ENCODE data around the gene GPR50.

The GPR50 gene

DNA sequence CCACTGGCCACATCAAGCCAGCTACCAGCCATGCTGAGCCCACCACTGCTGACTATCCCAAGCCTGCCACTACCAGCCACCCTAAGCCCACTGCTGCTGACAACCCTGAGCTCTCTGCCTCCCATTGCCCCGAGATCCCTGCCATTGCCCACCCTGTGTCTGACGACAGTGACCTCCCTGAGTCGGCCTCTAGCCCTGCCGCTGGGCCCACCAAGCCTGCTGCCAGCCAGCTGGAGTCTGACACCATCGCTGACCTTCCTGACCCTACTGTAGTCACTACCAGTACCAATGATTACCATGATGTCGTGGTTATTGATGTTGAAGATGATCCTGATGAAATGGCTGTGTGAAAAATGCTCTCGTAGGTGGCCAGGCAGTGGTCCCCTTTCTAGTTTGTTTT, 4.7 kb downstream of the GPR50 start:
- H3K27me3 Mint-ChIP-seq (ENCODE audit: low read depth) = peaks cover 65% of the 10 kb centered on the region
- no peaks in the 10 kb centered on the region for H3K9me3 Mint-ChIP-seq
- no peak overlapping the region for H3K4me3 Mint-ChIP-seq
- no peak overlapping the region for H3K27ac Mint-ChIP-seq
- peaks cover 6% of the 10 kb centered on the region for H3K4me1 Mint-ChIP-seq (ENCODE audit: low read depth)
- H3K36me3 Mint-ChIP-seq (ENCODE audit: low read depth) = no peaks in the 10 kb centered on the region

DNA sequence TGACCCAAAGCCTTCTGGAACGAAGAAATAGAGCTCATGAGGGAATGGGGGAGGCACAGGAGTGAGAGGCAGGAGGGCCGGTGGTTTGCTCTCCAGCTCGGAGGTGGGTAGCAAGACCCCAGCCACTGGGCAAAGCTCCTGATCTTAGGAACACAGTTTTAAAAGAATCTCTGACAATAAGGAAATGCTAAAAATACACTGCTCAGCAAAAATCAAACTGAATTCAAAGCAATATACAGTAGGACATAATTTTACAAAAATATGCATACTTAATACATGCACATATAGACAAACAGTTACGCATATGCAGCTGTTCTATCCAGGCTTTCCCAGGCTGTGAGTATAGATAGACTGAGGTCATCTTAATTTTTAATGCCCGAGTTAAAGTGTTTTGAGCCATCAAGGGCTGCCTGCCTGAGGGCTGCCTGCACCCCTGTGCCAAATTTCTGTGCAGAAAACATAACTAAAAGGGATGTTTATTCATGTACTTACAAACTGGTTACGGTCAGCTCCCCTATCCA, 6.9 kb downstream of the GPR50 start:
- Mint-ChIP-seq H3K4me1 (ENCODE audit: low read depth) (peaks cover 4% of the 10 kb centered on the region), H3K36me3 (ENCODE audit: low read depth) (no peaks in the 10 kb centered on the region), H3K27ac (no peak overlapping the region), H3K9me3 (no peaks in the 10 kb centered on the region), H3K27me3 (ENCODE audit: low read depth) (peaks cover 52% of the 10 kb centered on the region), H3K4me3 (no peak overlapping the region)

DNA sequence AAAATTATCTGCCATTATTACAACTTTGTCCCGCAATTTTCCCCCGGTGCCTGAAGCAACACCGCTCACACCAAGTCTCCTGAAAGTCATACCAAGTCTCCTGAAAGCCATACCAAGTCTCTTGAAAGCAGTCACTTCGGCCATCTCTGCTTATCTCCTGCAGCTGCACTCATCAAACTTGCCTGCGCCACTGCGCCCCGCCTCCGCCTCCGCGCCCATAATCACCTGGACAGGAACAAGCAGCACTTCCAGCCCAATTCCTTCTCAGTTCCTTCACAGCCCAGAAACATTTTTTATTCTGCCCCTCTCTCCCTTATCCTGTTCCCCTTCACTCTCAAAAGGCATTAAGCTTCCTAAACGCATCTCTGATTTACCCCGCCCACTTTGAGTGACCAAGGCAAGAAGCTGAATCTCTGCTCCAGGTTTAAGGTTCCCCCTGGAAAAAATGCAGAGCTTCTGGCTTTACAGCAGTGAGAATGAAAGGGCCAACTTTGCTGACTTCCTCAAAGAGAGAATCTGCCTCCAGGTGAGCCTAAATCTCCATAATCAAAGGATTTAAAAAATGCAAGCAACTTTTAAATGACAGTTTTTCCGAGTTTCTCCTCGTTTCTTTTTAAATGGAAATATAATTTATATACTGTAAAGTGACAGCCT, 7.7 kb downstream of the GPR50 start:
- no peak overlapping the region for H3K27ac Mint-ChIP-seq
- H3K27me3 Mint-ChIP-seq (ENCODE audit: low read depth) = peaks cover 45% of the 10 kb centered on the region
- no peaks in the 10 kb centered on the region for H3K36me3 Mint-ChIP-seq (ENCODE audit: low read depth)
- no peaks in the 10 kb centered on the region for H3K9me3 Mint-ChIP-seq
- peaks cover 2% of the 10 kb centered on the region for H3K4me1 Mint-ChIP-seq (ENCODE audit: low read depth)
- no peak overlapping the region for H3K4me3 Mint-ChIP-seq

DNA sequence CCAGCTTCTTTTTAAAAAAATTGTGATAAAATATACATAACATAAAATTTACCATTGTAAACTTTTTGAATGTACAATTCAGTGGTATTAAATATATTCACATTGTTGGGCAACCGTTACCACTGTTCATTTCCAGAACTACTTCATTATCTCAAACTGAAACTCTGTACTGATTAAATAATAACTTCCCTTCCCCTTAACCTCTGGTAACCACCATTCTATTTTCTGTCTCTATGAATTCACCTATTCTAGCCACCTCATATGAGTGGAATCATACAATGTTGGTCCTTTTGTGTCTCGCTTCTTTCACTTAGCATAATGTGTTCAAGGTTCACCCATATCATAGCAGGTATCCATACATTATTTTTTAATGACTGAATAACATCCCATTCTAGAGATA, 8.3 kb downstream of the GPR50 start:
- H3K4me1 Mint-ChIP-seq (ENCODE audit: low read depth) = peaks cover 2% of the 10 kb centered on the region
- H3K27ac Mint-ChIP-seq = no peak overlapping the region
- no peak overlapping the region for H3K4me3 Mint-ChIP-seq
- peaks cover 38% of the 10 kb centered on the region for H3K27me3 Mint-ChIP-seq (ENCODE audit: low read depth)
- no peaks in the 10 kb centered on the region for H3K9me3 Mint-ChIP-seq
- no peaks in the 10 kb centered on the region for H3K36me3 Mint-ChIP-seq (ENCODE audit: low read depth)

DNA sequence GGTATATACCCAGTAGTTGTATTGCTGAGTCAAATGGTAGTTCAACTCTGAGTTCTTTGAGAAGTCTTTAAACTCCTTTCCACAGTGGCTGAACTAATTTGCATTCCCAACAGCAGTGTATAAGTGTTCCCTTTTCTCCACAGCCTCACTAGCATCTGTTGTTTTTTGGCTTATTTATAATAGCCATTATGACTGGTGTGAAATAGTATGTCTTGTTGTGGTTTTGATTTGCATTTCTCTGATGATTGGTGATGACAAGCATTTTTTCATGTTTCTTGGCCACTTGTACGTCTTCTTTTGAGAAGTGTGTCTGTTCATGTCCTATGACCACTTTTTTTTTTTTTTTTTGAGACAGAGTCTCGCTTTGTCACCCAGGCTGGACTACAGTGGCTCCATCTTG, 30.5 kb downstream of the GPR50 start:
- H3K4me3 Mint-ChIP-seq = no peak overlapping the region
- no peaks in the 10 kb centered on the region for H3K27me3 Mint-ChIP-seq (ENCODE audit: low read depth)
- H3K9me3 Mint-ChIP-seq = no peaks in the 10 kb centered on the region
- H3K27ac Mint-ChIP-seq = no peak overlapping the region
- H3K4me1 Mint-ChIP-seq (ENCODE audit: low read depth) = no peaks in the 10 kb centered on the region
- H3K36me3 Mint-ChIP-seq (ENCODE audit: low read depth) = no peaks in the 10 kb centered on the region

DNA sequence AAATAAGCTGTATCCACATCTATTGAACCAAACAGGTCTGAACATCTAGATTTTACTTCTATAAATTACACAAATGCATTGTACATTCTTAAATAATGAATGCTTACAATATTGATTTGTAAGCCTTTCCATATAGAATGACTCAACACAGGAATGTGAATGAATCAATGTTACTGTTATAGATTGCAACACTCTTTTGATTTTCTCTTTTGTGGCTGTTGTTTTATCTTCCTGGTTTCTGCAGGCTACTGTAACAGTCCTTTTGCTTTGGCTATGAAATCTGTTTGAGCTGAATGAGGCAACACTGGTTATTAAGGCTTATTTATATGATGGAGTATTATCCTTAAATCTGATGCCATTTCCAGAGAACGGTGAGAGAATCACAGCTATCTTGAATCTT, 49.5 kb downstream of the GPR50 start:
- H3K36me3 Mint-ChIP-seq (ENCODE audit: low read depth) = no peaks in the 10 kb centered on the region
- no peaks in the 10 kb centered on the region for H3K9me3 Mint-ChIP-seq
- no peaks in the 10 kb centered on the region for H3K4me1 Mint-ChIP-seq (ENCODE audit: low read depth)
- H3K27me3 Mint-ChIP-seq (ENCODE audit: low read depth) = peaks cover 32% of the 10 kb centered on the region
- no peak overlapping the region for H3K4me3 Mint-ChIP-seq
- no peak overlapping the region for H3K27ac Mint-ChIP-seq

DNA sequence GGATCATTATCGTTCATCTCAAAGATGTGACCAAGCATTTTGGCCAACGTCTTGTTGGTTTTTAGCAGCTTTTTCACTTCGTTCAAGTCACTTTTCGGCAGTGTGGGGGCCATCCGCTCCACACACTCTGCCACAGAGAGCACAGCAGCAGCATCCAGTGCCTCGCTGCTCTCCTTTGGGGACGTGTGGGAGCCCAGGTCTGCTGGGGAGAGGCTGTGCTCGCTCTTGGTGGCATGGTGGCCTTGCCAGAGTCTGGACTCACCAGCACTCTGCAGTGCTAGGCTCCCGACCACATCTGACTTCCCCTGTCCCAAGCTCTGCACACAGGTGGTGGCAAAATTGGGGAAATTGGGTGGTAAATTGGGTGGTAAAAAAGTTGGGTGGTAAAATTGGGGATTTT, 50.6 kb downstream of the GPR50 start:
- Mint-ChIP-seq H3K27me3 (ENCODE audit: low read depth) (peaks cover 32% of the 10 kb centered on the region), H3K4me3 (no peak overlapping the region), H3K36me3 (ENCODE audit: low read depth) (no peaks in the 10 kb centered on the region), H3K9me3 (no peaks in the 10 kb centered on the region), H3K4me1 (ENCODE audit: low read depth) (no peaks in the 10 kb centered on the region), H3K27ac (no peak overlapping the region)

DNA sequence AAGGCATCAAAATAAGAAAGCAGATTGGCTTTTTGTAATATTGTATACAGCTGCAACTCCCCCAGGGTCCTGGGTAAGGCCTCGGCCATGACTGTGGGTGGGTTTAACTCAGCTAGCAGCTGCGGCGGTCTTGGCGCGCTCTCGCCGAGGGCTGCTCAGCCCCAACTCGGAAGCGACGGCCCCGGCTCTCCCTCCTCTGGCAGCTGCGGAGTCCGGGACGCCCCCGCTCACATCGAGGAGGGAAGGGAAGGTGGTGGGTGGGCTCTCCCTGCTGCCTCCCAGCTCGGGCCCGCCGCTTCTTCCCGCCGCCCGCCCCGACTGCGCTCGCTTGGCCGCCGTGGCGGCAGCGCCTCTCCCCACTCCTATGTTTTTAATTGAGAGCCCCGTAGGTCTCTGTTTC, 51.2 kb downstream of the GPR50 start:
- Mint-ChIP-seq H3K27me3 (ENCODE audit: low read depth) (peaks cover 32% of the 10 kb centered on the region), H3K27ac (no peak overlapping the region), H3K9me3 (no peaks in the 10 kb centered on the region), H3K4me3 (no peak overlapping the region), H3K4me1 (ENCODE audit: low read depth) (no peaks in the 10 kb centered on the region), H3K36me3 (ENCODE audit: low read depth) (no peaks in the 10 kb centered on the region)

DNA sequence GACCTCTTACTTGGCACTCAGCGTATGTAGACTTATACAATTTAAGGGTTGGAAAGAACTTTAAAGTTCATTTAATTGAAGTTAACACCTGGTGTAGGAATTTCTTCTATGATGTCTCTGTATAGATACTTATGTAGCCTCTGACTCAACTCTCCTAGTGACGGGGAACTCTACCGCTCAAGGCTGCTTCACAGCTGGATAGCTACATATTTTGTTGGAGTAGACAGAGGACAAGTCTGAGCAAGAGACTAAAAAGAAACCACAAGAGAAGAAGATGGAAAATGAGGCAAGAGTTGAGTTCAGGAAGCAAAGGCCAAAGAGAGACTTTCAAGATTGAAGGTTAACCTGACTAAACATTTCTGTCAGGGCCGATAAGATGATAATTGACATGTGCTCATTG, 52.6 kb downstream of the GPR50 start:
- no peak overlapping the region for H3K4me3 Mint-ChIP-seq
- H3K9me3 Mint-ChIP-seq = no peaks in the 10 kb centered on the region
- no peaks in the 10 kb centered on the region for H3K36me3 Mint-ChIP-seq (ENCODE audit: low read depth)
- no peak overlapping the region for H3K27ac Mint-ChIP-seq
- no peaks in the 10 kb centered on the region for H3K4me1 Mint-ChIP-seq (ENCODE audit: low read depth)
- peaks cover 32% of the 10 kb centered on the region for H3K27me3 Mint-ChIP-seq (ENCODE audit: low read depth)
